ENCODE data around the gene CAPN15. TPM values are rescaled to one million over a fixed set of nuclear protein-coding genes. Genes with fewer than 3 reads are reported as not detected.

Gene CAPN15
- total and polyA plus RNA-seq, 2 experiments from 2014 or later: 5.4 to 68.0 TPM

DNA sequence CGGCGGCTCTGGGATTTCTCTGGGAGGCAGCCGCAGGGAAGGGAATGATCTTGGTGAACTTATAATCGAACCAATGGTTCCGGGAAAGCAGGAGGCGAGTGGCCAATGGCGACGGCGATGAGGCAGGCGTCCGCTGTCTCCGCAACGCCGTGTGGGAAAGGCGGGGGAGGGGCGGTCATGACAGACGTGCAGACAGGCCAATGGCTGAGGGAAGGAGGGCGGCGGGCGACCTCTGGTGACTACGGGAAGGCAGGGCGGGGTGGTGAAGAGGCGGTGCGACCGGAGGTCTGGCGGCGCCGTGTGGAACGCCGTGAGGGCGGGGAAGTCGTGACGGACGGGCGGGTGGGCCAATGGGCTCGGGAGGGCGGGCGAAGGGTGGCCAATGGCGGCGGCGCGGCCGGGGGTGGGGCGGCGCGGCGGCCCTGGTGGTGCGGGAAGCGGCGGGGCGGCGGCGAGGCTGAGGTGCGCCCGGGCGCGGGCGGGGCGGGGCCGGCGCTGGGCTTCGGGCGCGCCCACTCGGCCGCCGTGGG, 62.2 kb downstream of the CAPN15 start, which contains the start of gene RAB40C:
Gene RAB40C (plus strand): TSS at position 409 of the 530 bp plus-strand sequence. CDS start 226 bp downstream, outside the sequence.
- peak; percentile 99 for DNase-seq
- Histone ChIP-seq H3K9me3 (ENCODE audit: low read depth) (no peaks in the 10 kb centered on the region), H3K79me2 (ENCODE audit: insufficient read depth) (peaks cover 59% of the 10 kb centered on the region), H3K4me1 (ENCODE audit: insufficient read depth) (0 out of 2 replicates have a peak, but pooled peaks cover 5% of the 10 kb centered on the region), H3K4me2 (ENCODE audit: unreplicated experiment) (peak within 1 kb of the TSS; percentile 91), H3K4me3 (peak within 1 kb of the TSS; percentile 100), H3K9ac (peak within 1 kb of the TSS; percentile 92), H3K27me3 (replicated peaks; ENCODE audit: insufficient read depth) (no peaks in the 10 kb centered on the region), H3K27ac (peak within 1 kb of the TSS; percentile 90), H3K9me2 (ENCODE audit: insufficient read depth) (no peaks in the 10 kb centered on the region), H3F3A (ENCODE audit: insufficient read depth) (no peaks in the 10 kb centered on the region; the same call in 1 of the 2 replicates), H2AFZ (peak within 1 kb of the TSS; percentile 71), H3K36me3 (ENCODE audit: low read depth) (no peaks in the 10 kb centered on the region), H4K20me1 (ENCODE audit: insufficient read depth) (no peaks in the 10 kb centered on the region)
- WGBS, 2 experiments (ENCODE audit: low coverage in 1 of 2, low lambda C conversion rate in 2 of 2, missing lambda C conversion rate in 2 of 2): 1 to 2% methylated on average over 24 to 48 of the region's 67 CpGs
- TF ChIP-seq EZH2 (IDR thresholded peaks at IDR 0.05; ENCODE audit: insufficient read depth, poor library complexity, severe bottlenecking) (no peak), EZH2phosphoT487 (IDR thresholded peaks at IDR 0.05; ENCODE audit: insufficient read depth, low read depth) (no peak)
- in situ Hi-C loops (cut with MboI): no loop called here

GRCh38 chr16:590188-590814, 62.8 kb downstream of the CAPN15 start:
- H3K4me3 ChIP-seq: peak overlapping the region; percentile 100
- no peaks in the 10 kb centered on the region for H4K20me1 ChIP-seq (ENCODE audit: insufficient read depth)
- TF ChIP-seq EZH2 (IDR thresholded peaks at IDR 0.05; ENCODE audit: insufficient read depth, poor library complexity, severe bottlenecking): no peak
- TF ChIP-seq EZH2phosphoT487 (IDR thresholded peaks at IDR 0.05; ENCODE audit: insufficient read depth, low read depth): no peak
- no peaks in the 10 kb centered on the region for H3K9me2 ChIP-seq (ENCODE audit: insufficient read depth)
- in situ Hi-C loops (cut with MboI): no loop called here
- 0 out of 2 replicates have a peak, but pooled peaks cover 5% of the 10 kb centered on the region for H3K4me1 ChIP-seq (ENCODE audit: insufficient read depth)
- H2AFZ ChIP-seq: peak overlapping the region; percentile 65; the same call in 1 of the 2 replicates
- 1 to 3% methylated on average over 40 to 60 of the region's 71 CpGs for WGBS, 2 experiments (ENCODE audit: low coverage in 1 of 2, low lambda C conversion rate in 2 of 2, missing lambda C conversion rate in 2 of 2)
- peak; percentile 88 for DNase-seq
- H3K4me2 ChIP-seq (ENCODE audit: unreplicated experiment): peak overlapping the region; percentile 91
- H3K36me3 ChIP-seq (ENCODE audit: low read depth): no peaks in the 10 kb centered on the region
- H3K27me3 ChIP-seq (replicated peaks; ENCODE audit: insufficient read depth): no peaks in the 10 kb centered on the region
- H3F3A ChIP-seq (ENCODE audit: insufficient read depth): no peaks in the 10 kb centered on the region; the same call in 1 of the 2 replicates
- no peaks in the 10 kb centered on the region for H3K9me3 ChIP-seq (ENCODE audit: low read depth)
- H3K9ac ChIP-seq: peak overlapping the region; percentile 92
- H3K79me2 ChIP-seq (ENCODE audit: insufficient read depth): peaks cover 65% of the 10 kb centered on the region
- H3K27ac ChIP-seq: peak overlapping the region; percentile 68

- no peaks in the 10 kb centered on the region for H3K36me3 ChIP-seq (ENCODE audit: low read depth)
Observed at GRCh38 chr16:590815-591200, 63.3 kb downstream of the CAPN15 start.

GRCh38 chr16:591231-591630, 63.7 kb downstream of the CAPN15 start:
- Histone ChIP-seq H3K9ac (peak overlapping the region; percentile 92; the same call in 1 of the 2 replicates), H3K9me2 (ENCODE audit: insufficient read depth) (no peaks in the 10 kb centered on the region), H3K4me3 (peak overlapping the region; percentile 100), H3K4me2 (ENCODE audit: unreplicated experiment) (peak overlapping the region; percentile 91), H3K27ac (no peak overlapping the region), H3K4me1 (ENCODE audit: insufficient read depth) (0 out of 2 replicates have a peak, but pooled peaks cover 4% of the 10 kb centered on the region), H3F3A (ENCODE audit: insufficient read depth) (no peaks in the 10 kb centered on the region; the same call in 1 of the 2 replicates), H4K20me1 (ENCODE audit: insufficient read depth) (no peaks in the 10 kb centered on the region), H3K79me2 (ENCODE audit: insufficient read depth) (peaks cover 74% of the 10 kb centered on the region), H2AFZ (no peak overlapping the region), H3K27me3 (replicated peaks; ENCODE audit: insufficient read depth) (no peaks in the 10 kb centered on the region), H3K9me3 (ENCODE audit: low read depth) (no peaks in the 10 kb centered on the region), H3K36me3 (ENCODE audit: low read depth) (no peaks in the 10 kb centered on the region)
- in situ Hi-C loops (cut with MboI): no loop called here
- TF ChIP-seq EZH2 (IDR thresholded peaks at IDR 0.05; ENCODE audit: insufficient read depth, poor library complexity, severe bottlenecking) (no peak), EZH2phosphoT487 (IDR thresholded peaks at IDR 0.05; ENCODE audit: insufficient read depth, low read depth) (no peak)
- 86 to 90% methylated on average over 7 to 8 of the region's 8 CpGs for WGBS, 2 experiments (ENCODE audit: low coverage in 1 of 2, low lambda C conversion rate in 2 of 2, missing lambda C conversion rate in 2 of 2)
- no peak for DNase-seq

More at GRCh38 chr16:590815-591200, 63.3 kb downstream of the CAPN15 start:
- H2AFZ ChIP-seq: peak overlapping the region; percentile 65; the same call in 1 of the 2 replicates
- peak overlapping the region; percentile 91 for H3K4me2 ChIP-seq (ENCODE audit: unreplicated experiment)
- peak overlapping the region; percentile 92 for H3K9ac ChIP-seq
- 0 out of 2 replicates have a peak, but pooled peaks cover 5% of the 10 kb centered on the region for H3K4me1 ChIP-seq (ENCODE audit: insufficient read depth)
- H3K9me3 ChIP-seq (ENCODE audit: low read depth): no peaks in the 10 kb centered on the region
- H3K79me2 ChIP-seq (ENCODE audit: insufficient read depth): peaks cover 70% of the 10 kb centered on the region
- no peaks in the 10 kb centered on the region for H3K27me3 ChIP-seq (replicated peaks; ENCODE audit: insufficient read depth)
- H3F3A ChIP-seq (ENCODE audit: insufficient read depth): no peaks in the 10 kb centered on the region; the same call in 1 of the 2 replicates
- H3K4me3 ChIP-seq: peak overlapping the region; percentile 100
- DNase-seq: no peak
- in situ Hi-C loops (cut with MboI): no loop called here
- 56% methylated on average over 7 to 10 of the region's 10 CpGs for WGBS, 2 experiments (ENCODE audit: low coverage in 1 of 2, low lambda C conversion rate in 2 of 2, missing lambda C conversion rate in 2 of 2)
- no peaks in the 10 kb centered on the region for H3K9me2 ChIP-seq (ENCODE audit: insufficient read depth)
- no peak overlapping the region; the same call in 1 of the 2 replicates for H3K27ac ChIP-seq
- no peaks in the 10 kb centered on the region for H4K20me1 ChIP-seq (ENCODE audit: insufficient read depth)
- TF ChIP-seq EZH2phosphoT487 (IDR thresholded peaks at IDR 0.05; ENCODE audit: insufficient read depth, low read depth): no peak
- no peak for TF ChIP-seq EZH2 (IDR thresholded peaks at IDR 0.05; ENCODE audit: insufficient read depth, poor library complexity, severe bottlenecking)
